HCT116 (cell line): ENCODE results near the gene RNPS1. TPM values are rescaled to one million over a fixed set of nuclear protein-coding genes. Genes with fewer than 3 reads are reported as not detected.

Experiments
- ATAC-seq: fragments of 200-7000 bp; cut with Tn5 transposase; 2 replicates; pipeline ENCODE4 v1.9.1; 2020; ENCODE audit warnings: mild to moderate bottlenecking, moderate library complexity
- BruUV-seq: library from RNA; stranded (reverse); fragments of 400-500 nt; replicated peaks from 2 replicates; lab custom pipeline; 2021; lab: Mats Ljungman, UMichigan
- CTCF ChIA-PET: fragments of 300-600 bp; sonication (Branson Sonifier 250); formaldehyde crosslinking; loops from one replicate; lab custom pipeline; 2021; ENCODE audit warnings: antibody characterized with exemption; lab: Charles Lee
- POLR2A ChIA-PET: fragments of 300-600, 350-600 bp; sonication (Branson Sonifier 250); formaldehyde crosslinking; loops from one replicate; lab custom pipeline; 2021; ENCODE audit warnings: antibody characterized with exemption; lab: Charles Lee
- RAD21 ChIA-PET, 2 experiments: fragments of 300-600 bp; sonication (Branson Sonifier 250); formaldehyde crosslinking; loops; one replicate each; lab custom pipeline; 2023; ENCODE audit warnings: low total read pairs in 2 of 2; ENCODE audit not compliant: uncharacterized antibody in 2 of 2, unreplicated experiment in 2 of 2, low non-redundant PET in 1 of 2; lab: Charles Lee
- DNase-seq: peaks from one replicate; pipeline ENCODE4 v3.0.0-alpha.2; 2010; ENCODE audit warnings: low read depth, low spot score
- H2AFZ ChIP-seq: fragments of 200-600 bp; shearing (Covaris generic), sonication (generic); 2 replicates; pipeline ENCODE4 v1.6.1; 2017; ENCODE audit warnings: low read depth, mixed run types, mixed read lengths, antibody characterized with exemption, low read length; ENCODE audit not compliant: poor library complexity, severe bottlenecking
- H3K27ac ChIP-seq: 2 replicates; pipeline ENCODE4 v1.5.1; 2012; ENCODE audit warnings: low read depth, low read length
- H3K27me3 ChIP-seq: fragments of 200-600 bp; sonication (generic); 2 replicates; pipeline ENCODE4 v1.6.1; 2016; ENCODE audit warnings: mixed run types, low read length, mixed read lengths; ENCODE audit not compliant: insufficient read depth
- H3K36me3 ChIP-seq, 2 experiments: fragments of 200-500 bp in 1 of 2; fragments of 200-600 bp in 1 of 2; sonication (Bioruptor generic) in 1 of 2; sonication (generic) in 1 of 2; 2 replicates each; pipeline versions ENCODE4 v1.5.1 to v1.6.1; 2014 to 2016; ENCODE audit warnings: low read length in 2 of 2, inconsistent platforms in 1 of 2, mixed read lengths in 1 of 2, mixed run types in 1 of 2; ENCODE audit not compliant: insufficient read depth in 2 of 2, control insufficient read depth in 1 of 2
- H3K4me1 ChIP-seq, 2 experiments: fragments of 200-600 bp in 1 of 2; sonication (generic) in 1 of 2; 2 replicates each; pipeline versions ENCODE4 v1.5.1 to v1.6.1; 2012 to 2017; ENCODE audit warnings: low read length in 2 of 2, inconsistent platforms in 1 of 2, mild to moderate bottlenecking in 1 of 2, mixed read lengths in 1 of 2, mixed run types in 1 of 2, moderate library complexity in 1 of 2; ENCODE audit not compliant: insufficient read depth in 2 of 2, control insufficient read depth in 1 of 2
- H3K4me2 ChIP-seq: fragments of 200-600 bp; sonication (generic); 2 replicates; pipeline ENCODE4 v1.6.1; 2017; ENCODE audit warnings: mixed run types, low read length, mixed read lengths
- H3K4me3 ChIP-seq, 2 experiments: fragments of 200-600 bp in 1 of 2; sonication (generic) in 1 of 2; replicated peaks in 1 of 2; 2 replicates each; pipeline ENCODE4 v1.5.1; 2011 to 2016; ENCODE audit warnings: low read length in 2 of 2, control low read depth in 1 of 2, low read depth in 1 of 2, mild to moderate bottlenecking in 1 of 2, mixed read lengths in 1 of 2, mixed run types in 1 of 2
- H3K79me2 ChIP-seq: fragments of 200-600 bp; sonication (generic); 2 replicates; pipeline ENCODE4 v1.6.1; 2017; ENCODE audit warnings: mild to moderate bottlenecking, mixed run types, low read length, moderate library complexity, mixed read lengths; ENCODE audit not compliant: insufficient read depth
- H3K9ac ChIP-seq: fragments of 200-600 bp; sonication (generic); 2 replicates; pipeline ENCODE4 v1.6.1; 2016; ENCODE audit warnings: low read length, mixed read lengths
- H3K9me2 ChIP-seq: fragments of 200-600 bp; sonication (generic), shearing (Covaris generic); 2 replicates; pipeline ENCODE4 v1.6.1; 2017; ENCODE audit warnings: mixed run types, mild to moderate bottlenecking, moderate library complexity; ENCODE audit not compliant: insufficient read depth
- H3K9me3 ChIP-seq, 2 experiments: fragments of 200-500 bp in 1 of 2; fragments of 200-600 bp in 1 of 2; sonication (Bioruptor generic) in 1 of 2; sonication (generic) in 1 of 2; 2 replicates each; pipeline ENCODE4 v1.6.1; 2014 to 2017; ENCODE audit warnings: low read length in 2 of 2, mixed read lengths in 2 of 2, inconsistent platforms in 1 of 2, low read depth in 1 of 2, mild to moderate bottlenecking in 1 of 2, mixed run types in 1 of 2, moderate library complexity in 1 of 2; ENCODE audit not compliant: control insufficient read depth in 1 of 2, insufficient read depth in 1 of 2
- H4K20me1 ChIP-seq: fragments of 200-600 bp; sonication (generic), shearing (Covaris generic); 2 replicates; pipeline ENCODE4 v1.6.1; 2017; ENCODE audit warnings: mixed run types, mild to moderate bottlenecking, moderate library complexity; ENCODE audit not compliant: insufficient read depth
- ATF3 ChIP-seq: IDR thresholded peaks from 2 replicates; pipeline ENCODE4 v1.6.1; 2012
- EGR1 ChIP-seq: IDR thresholded peaks from 2 replicates; pipeline ENCODE4 v1.6.1; 2012; ENCODE audit warnings: low read depth
- ELF1 ChIP-seq: IDR thresholded peaks from 2 replicates; pipeline ENCODE4 v1.6.1; 2012; ENCODE audit warnings: low read depth, borderline replicate concordance
- EZH2 ChIP-seq: fragments of 200-600 bp; sonication (generic); IDR thresholded peaks from 2 replicates; pipeline ENCODE4 v1.6.1; 2017; ENCODE audit warnings: antibody characterized with exemption, mixed run types
- EZH2phosphoT487 ChIP-seq: fragments of 200-600 bp; IDR thresholded peaks from 2 replicates; pipeline ENCODE4 v1.6.1; 2018; ENCODE audit warnings: antibody characterized with exemption, borderline replicate concordance
- POLR2AphosphoS5 ChIP-seq: IDR thresholded peaks from 2 replicates; pipeline ENCODE4 v1.6.1; 2011; ENCODE audit warnings: mild to moderate bottlenecking, low read depth, low read length, moderate library complexity
- RAD21 ChIP-seq: IDR thresholded peaks from 2 replicates; pipeline ENCODE4 v1.6.1; 2012; ENCODE audit warnings: low read depth, mild to moderate bottlenecking
- SIN3A ChIP-seq: IDR thresholded peaks from 2 replicates; pipeline ENCODE4 v1.6.1; 2012; ENCODE audit warnings: low read depth
- TCF7L2 ChIP-seq: IDR thresholded peaks from 2 replicates; pipeline ENCODE4 v1.7.0; 2011; ENCODE audit warnings: borderline replicate concordance, inconsistent platforms; ENCODE audit not compliant: insufficient read depth, insufficient read length; ENCODE audit errors: extremely low read depth
- YY1 ChIP-seq: IDR thresholded peaks from 2 replicates; pipeline ENCODE4 v1.6.1; 2011; ENCODE audit warnings: low read length, low read depth, moderate library complexity, mild to moderate bottlenecking; ENCODE audit not compliant: insufficient replicate concordance; ENCODE audit errors: extremely low read depth
- ZFX ChIP-seq: fragments of 450-650 bp; IDR thresholded peaks from 2 replicates; pipeline ENCODE4 v1.6.1; 2017
- ZNF274 ChIP-seq: fragments of 200-500 bp; sonication (Bioruptor generic); IDR thresholded peaks from 2 replicates; pipeline ENCODE4 v1.6.1; 2014; ENCODE audit warnings: mild to moderate bottlenecking, low read depth, low read length, inconsistent platforms
- intact Hi-C: fragments of 100-400 bp; cut with micrococcal nuclease; formaldehyde crosslinking; loops from 2 replicates; pipeline ENCODE4 v1.10.0; 2022
- total RNA-seq: library from RNA; stranded (reverse); gene quantifications from one replicate; pipeline ENCODE4 v1.2.1, GENCODE V29; 2021; ENCODE audit not compliant: unreplicated experiment
- TF ChIP-seq, protein P1 (sequence below): IDR thresholded peaks from 2 replicates; pipeline ENCODE4 v1.6.1; 2012; ENCODE audit warnings: low read depth

Gene RNPS1
- total RNA-seq, 1 experiment from 2014 or later: 257 TPM

- intact Hi-C loops: no loop called here
- RAD21 ChIA-PET: no interaction called here
- no TSS peak for BruUV-seq
- peaks cover 52% of the 10 kb centered on the region for H3K79me2 ChIP-seq
- peaks cover 9% of the 10 kb centered on the region; the same call in 1 of the 2 replicates for H4K20me1 ChIP-seq
- ATAC-seq: no peak
- TF ChIP-seq YY1 (no peak), EZH2phosphoT487 (no peak), TCF7L2 (no peak), EGR1 (no peak), ZFX (no peak), ELF1 (no peak), EZH2 (no peak), ZNF274 (no peak), RAD21 (no peak), SIN3A (no peak), POLR2AphosphoS5 (no peak), ATF3 (no peak)
- TF ChIP-seq, protein P1, sequence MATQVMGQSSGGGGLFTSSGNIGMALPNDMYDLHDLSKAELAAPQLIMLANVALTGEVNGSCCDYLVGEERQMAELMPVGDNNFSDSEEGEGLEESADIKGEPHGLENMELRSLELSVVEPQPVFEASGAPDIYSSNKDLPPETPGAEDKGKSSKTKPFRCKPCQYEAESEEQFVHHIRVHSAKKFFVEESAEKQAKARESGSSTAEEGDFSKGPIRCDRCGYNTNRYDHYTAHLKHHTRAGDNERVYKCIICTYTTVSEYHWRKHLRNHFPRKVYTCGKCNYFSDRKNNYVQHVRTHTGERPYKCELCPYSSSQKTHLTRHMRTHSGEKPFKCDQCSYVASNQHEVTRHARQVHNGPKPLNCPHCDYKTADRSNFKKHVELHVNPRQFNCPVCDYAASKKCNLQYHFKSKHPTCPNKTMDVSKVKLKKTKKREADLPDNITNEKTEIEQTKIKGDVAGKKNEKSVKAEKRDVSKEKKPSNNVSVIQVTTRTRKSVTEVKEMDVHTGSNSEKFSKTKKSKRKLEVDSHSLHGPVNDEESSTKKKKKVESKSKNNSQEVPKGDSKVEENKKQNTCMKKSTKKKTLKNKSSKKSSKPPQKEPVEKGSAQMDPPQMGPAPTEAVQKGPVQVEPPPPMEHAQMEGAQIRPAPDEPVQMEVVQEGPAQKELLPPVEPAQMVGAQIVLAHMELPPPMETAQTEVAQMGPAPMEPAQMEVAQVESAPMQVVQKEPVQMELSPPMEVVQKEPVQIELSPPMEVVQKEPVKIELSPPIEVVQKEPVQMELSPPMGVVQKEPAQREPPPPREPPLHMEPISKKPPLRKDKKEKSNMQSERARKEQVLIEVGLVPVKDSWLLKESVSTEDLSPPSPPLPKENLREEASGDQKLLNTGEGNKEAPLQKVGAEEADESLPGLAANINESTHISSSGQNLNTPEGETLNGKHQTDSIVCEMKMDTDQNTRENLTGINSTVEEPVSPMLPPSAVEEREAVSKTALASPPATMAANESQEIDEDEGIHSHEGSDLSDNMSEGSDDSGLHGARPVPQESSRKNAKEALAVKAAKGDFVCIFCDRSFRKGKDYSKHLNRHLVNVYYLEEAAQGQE: no peak
- TF ChIP-seq, all 23 proteins: peak for 0
- Histone ChIP-seq H3K27ac (no peak overlapping the region), H3K36me3 (peaks cover 4 to 33% of the 10 kb centered on the region in 2 experiments; a peak in 3 of 4 replicates), H3K9me3 (no peaks in the 10 kb centered on the region), H3K9me2 (no peaks in the 10 kb centered on the region), H3K9ac (no peak overlapping the region), H3K4me1 (peaks cover 20 to 43% of the 10 kb centered on the region in 2 experiments), H3K27me3 (no peaks in the 10 kb centered on the region), H3K4me3 (no peak overlapping the region), H3K4me2 (no peak overlapping the region), H2AFZ (no peak overlapping the region)
- DNase-seq: no peak
- CTCF ChIA-PET: no interaction called here
- POLR2A ChIA-PET: no interaction called here
These were observed 58.5 kb downstream of the RNPS1 start for GRCh38 chr16:2209258-2210008.
